GM12878 (cell line): ENCODE data around the gene POU6F2. TPM values are rescaled to one million over a fixed set of nuclear protein-coding genes. Genes with fewer than 3 reads are reported as not detected.

Source experiments
- BMI1 ChIP-seq: fragments of 450-650 bp; IDR thresholded peaks from 2 replicates; pipeline ENCODE4 v1.6.1; 2016; ENCODE audit warnings: mild to moderate bottlenecking, moderate library complexity, borderline replicate concordance
- CREB1 ChIP-seq: IDR thresholded peaks from 2 replicates; pipeline ENCODE4 v1.6.1; 2012; ENCODE audit warnings: low read depth, mild to moderate bottlenecking, inconsistent platforms
- E4F1 ChIP-seq: fragments of 450-650 bp; IDR thresholded peaks from 2 replicates; pipeline ENCODE4 v1.6.1; 2018; ENCODE audit warnings: borderline replicate concordance, mild to moderate bottlenecking; ENCODE audit not compliant: partially characterized antibody
- ETV6 ChIP-seq, 2 experiments: fragments of 450-650 bp in 1 of 2; IDR thresholded peaks in 1 of 2; conservative IDR thresholded peaks in 1 of 2; 2 replicates each; pipeline ENCODE4 v1.6.1; 2014; ENCODE audit warnings: antibody characterized with exemption in 1 of 2, borderline replicate concordance in 1 of 2, low read depth in 1 of 2, mild to moderate bottlenecking in 1 of 2, moderate library complexity in 1 of 2
- GABPA ChIP-seq: IDR thresholded peaks from 2 replicates; pipeline ENCODE4 v1.6.1; 2014; ENCODE audit warnings: antibody characterized with exemption, low read depth, mild to moderate bottlenecking, inconsistent platforms
- KDM1A ChIP-seq: fragments of 200-600 bp; sonication (generic); IDR thresholded peaks from 2 replicates; pipeline ENCODE4 v1.6.1; 2016; ENCODE audit warnings: borderline replicate concordance
- KLF5 ChIP-seq: fragments of 450-650 bp; IDR thresholded peaks from 2 replicates; pipeline ENCODE4 v1.6.1; 2014; ENCODE audit warnings: mild to moderate bottlenecking; ENCODE audit not compliant: partially characterized antibody
- PRDM15 ChIP-seq: fragments of 450-650 bp; formaldehyde crosslinking; IDR thresholded peaks from 2 replicates; pipeline ENCODE4 v1.4.0; 2020; ENCODE audit warnings: mild to moderate bottlenecking, moderate library complexity
- ZNF622 ChIP-seq: fragments of 450-650 bp; IDR thresholded peaks from 2 replicates; pipeline ENCODE4 v1.6.1; 2017; ENCODE audit warnings: mild to moderate bottlenecking, inconsistent platforms
- polyA plus RNA-seq, 11 experiments: library from polyadenylated mRNA; depleted of rRNA in 4 of 11; unstranded in 6 of 11; stranded (reverse) in 5 of 11; fragments of >200 nt; fragmentation: Nextera tagmentation in 4 of 11; fragmentation: Illumina TruSeq in 1 of 11; extraction: Ambion mirVana in 4 of 11; extraction: Trizol in 1 of 11; gene quantifications; 1 replicate in 1 of 11; 2 replicates in 10 of 11; pipeline versions ENCODE4 v1.2.1 to v1.2.3, GENCODE V29; 2011 to 2016; ENCODE audit warnings: inconsistent platforms in 2 of 11, missing spikeins in 2 of 11, low read depth in 1 of 11
- total RNA-seq, 4 experiments: library from RNA; depleted of rRNA in 3 of 4; stranded (reverse); fragments of >200 nt in 3 of 4; fragmentation: Illumina TruSeq in 1 of 4; extraction: Trizol in 1 of 4; gene quantifications; 2 replicates each; pipeline versions ENCODE4 v1.2.1 to v1.2.3, GENCODE V29; 2013 to 2021
- TF ChIP-seq, protein P1 (sequence below), 3 experiments: IDR thresholded peaks in 2 of 3; conservative IDR thresholded peaks in 1 of 3; 2 replicates each; pipeline ENCODE4 v1.5.1; 2011; ENCODE audit warnings: low read depth in 3 of 3, low read length in 3 of 3, mild to moderate bottlenecking in 3 of 3, control low read depth in 2 of 3, moderate library complexity in 2 of 3, inconsistent platforms in 1 of 3, mixed read lengths in 1 of 3; ENCODE audit not compliant: control insufficient read depth in 2 of 3, insufficient read depth in 1 of 3; ENCODE audit errors: extremely low read depth in 1 of 3
- TF ChIP-seq, protein P2 (sequence below): fragments of 450-650 bp; IDR thresholded peaks from 2 replicates; pipeline ENCODE4 v1.6.1; 2017; ENCODE audit warnings: low read depth, mild to moderate bottlenecking, moderate library complexity

POU6F2 gene
- total and polyA plus RNA-seq, 10 of the 15 experiments (the other 5 are each of a cell fraction or from before 2014, with no cell fraction given): 0.10 TPM; not detected in 9

GRCh38 chr7:39384386-39384785 lies 406.7 kb downstream of the POU6F2 start (continued):
- TF ChIP-seq PRDM15 (CRISPR knock-in tag): no peak
- no peak for TF ChIP-seq BMI1
- TF ChIP-seq, protein P1, sequence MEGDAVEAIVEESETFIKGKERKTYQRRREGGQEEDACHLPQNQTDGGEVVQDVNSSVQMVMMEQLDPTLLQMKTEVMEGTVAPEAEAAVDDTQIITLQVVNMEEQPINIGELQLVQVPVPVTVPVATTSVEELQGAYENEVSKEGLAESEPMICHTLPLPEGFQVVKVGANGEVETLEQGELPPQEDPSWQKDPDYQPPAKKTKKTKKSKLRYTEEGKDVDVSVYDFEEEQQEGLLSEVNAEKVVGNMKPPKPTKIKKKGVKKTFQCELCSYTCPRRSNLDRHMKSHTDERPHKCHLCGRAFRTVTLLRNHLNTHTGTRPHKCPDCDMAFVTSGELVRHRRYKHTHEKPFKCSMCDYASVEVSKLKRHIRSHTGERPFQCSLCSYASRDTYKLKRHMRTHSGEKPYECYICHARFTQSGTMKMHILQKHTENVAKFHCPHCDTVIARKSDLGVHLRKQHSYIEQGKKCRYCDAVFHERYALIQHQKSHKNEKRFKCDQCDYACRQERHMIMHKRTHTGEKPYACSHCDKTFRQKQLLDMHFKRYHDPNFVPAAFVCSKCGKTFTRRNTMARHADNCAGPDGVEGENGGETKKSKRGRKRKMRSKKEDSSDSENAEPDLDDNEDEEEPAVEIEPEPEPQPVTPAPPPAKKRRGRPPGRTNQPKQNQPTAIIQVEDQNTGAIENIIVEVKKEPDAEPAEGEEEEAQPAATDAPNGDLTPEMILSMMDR (IDR thresholded peaks at IDR 0.05 in 2 of 3, conservative IDR thresholded peaks at IDR 0.05 in 1 of 3; ENCODE audit: control insufficient read depth in 2 of 3, extremely low read depth in 1 of 3, insufficient read depth in 1 of 3, low read depth in 3 of 3, low read length in 3 of 3): no peak
- no peak for TF ChIP-seq GABPA
- TF ChIP-seq CREB1: no peak
- no peak for TF ChIP-seq ETV6 (conservative IDR thresholded peaks at IDR 0.05 in 1 of 2, IDR thresholded peaks at IDR 0.05 in 1 of 2; ENCODE audit: borderline replicate concordance in 1 of 2, low read depth in 1 of 2)
- TF ChIP-seq KDM1A: no peak
- no peak for TF ChIP-seq E4F1
- no peak for TF ChIP-seq KLF5
- TF ChIP-seq ZNF622: no peak
- TF ChIP-seq, protein P2, sequence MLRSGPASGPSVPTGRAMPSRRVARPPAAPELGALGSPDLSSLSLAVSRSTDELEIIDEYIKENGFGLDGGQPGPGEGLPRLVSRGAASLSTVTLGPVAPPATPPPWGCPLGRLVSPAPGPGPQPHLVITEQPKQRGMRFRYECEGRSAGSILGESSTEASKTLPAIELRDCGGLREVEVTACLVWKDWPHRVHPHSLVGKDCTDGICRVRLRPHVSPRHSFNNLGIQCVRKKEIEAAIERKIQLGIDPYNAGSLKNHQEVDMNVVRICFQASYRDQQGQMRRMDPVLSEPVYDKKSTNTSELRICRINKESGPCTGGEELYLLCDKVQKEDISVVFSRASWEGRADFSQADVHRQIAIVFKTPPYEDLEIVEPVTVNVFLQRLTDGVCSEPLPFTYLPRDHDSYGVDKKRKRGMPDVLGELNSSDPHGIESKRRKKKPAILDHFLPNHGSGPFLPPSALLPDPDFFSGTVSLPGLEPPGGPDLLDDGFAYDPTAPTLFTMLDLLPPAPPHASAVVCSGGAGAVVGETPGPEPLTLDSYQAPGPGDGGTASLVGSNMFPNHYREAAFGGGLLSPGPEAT: no peak
